ENCODE data around the gene SMCO4. TPM values are rescaled to one million over a fixed set of nuclear protein-coding genes. Genes with fewer than 3 reads are reported as not detected.
A peak's percentile ranks its signal among the peaks of the same experiment; 100 is the strongest.
"Not testable (repeated sequence)": the region's sequence is repeated elsewhere in the genome, so short reads cannot be mapped to it uniquely, and the experiment has no call there.

Gene SMCO4
- total and polyA plus RNA-seq, 2 donors: 11.7 to 34.3 TPM

GRCh38 chr11:93480756-93481155 lies 62.4 kb downstream of the SMCO4 start:
- Histone ChIP-seq H3K4me3 (ENCODE audit: low read depth, low read length) (no peak overlapping the region), H3K27ac (ENCODE audit: low read depth) (no peak overlapping the region), H3K4me1 (ENCODE audit: insufficient read depth) (no peaks in the 10 kb centered on the region), H3K36me3 (ENCODE audit: insufficient read depth) (no peaks in the 10 kb centered on the region)
- no peak for DNase-seq (ENCODE audit: extremely low spot score)
- WGBS: 86% methylated on average over 1 of the region's 1 CpG

GRCh38 chr11:93480256-93480655 lies 62.9 kb downstream of the SMCO4 start:
- no peaks in the 10 kb centered on the region for H3K4me1 ChIP-seq (ENCODE audit: insufficient read depth)
- WGBS: 98% methylated on average over 6 of the region's 6 CpGs
- DNase-seq (ENCODE audit: extremely low spot score): no peak
- H3K36me3 ChIP-seq (ENCODE audit: insufficient read depth): no peaks in the 10 kb centered on the region
- H3K27ac ChIP-seq (ENCODE audit: low read depth): no peak overlapping the region
- no peak overlapping the region for H3K4me3 ChIP-seq (ENCODE audit: low read depth, low read length)

- DNase-seq (ENCODE audit: extremely low spot score): no peak
- Histone ChIP-seq H3K4me3 (ENCODE audit: low read depth, low read length) (no peak overlapping the region), H3K36me3 (ENCODE audit: insufficient read depth) (no peaks in the 10 kb centered on the region), H3K4me1 (ENCODE audit: insufficient read depth) (no peaks in the 10 kb centered on the region), H3K27ac (ENCODE audit: low read depth) (no peak overlapping the region)
- 98% methylated on average over 19 of the region's 19 CpGs for WGBS
These were observed 64.3 kb downstream of the SMCO4 start for GRCh38 chr11:93478841-93479240.

GRCh38 chr11:93477684-93478234 lies 65.4 kb downstream of the SMCO4 start:
- no peak for DNase-seq (ENCODE audit: extremely low spot score)
- 68% methylated on average over 11 of the region's 11 CpGs for WGBS
- H3K4me3 ChIP-seq (ENCODE audit: low read depth, low read length): no peak overlapping the region
- H3K27ac ChIP-seq (ENCODE audit: low read depth): no peak overlapping the region
- H3K4me1 ChIP-seq (ENCODE audit: insufficient read depth): no peaks in the 10 kb centered on the region
- H3K36me3 ChIP-seq (ENCODE audit: insufficient read depth): no peaks in the 10 kb centered on the region

GRCh38 chr11:93476796-93477195 lies 66.4 kb downstream of the SMCO4 start:
- no peak for DNase-seq (ENCODE audit: extremely low spot score)
- H3K4me1 ChIP-seq (ENCODE audit: insufficient read depth): no peaks in the 10 kb centered on the region
- 54% methylated on average over 3 of the region's 3 CpGs for WGBS
- H3K27ac ChIP-seq (ENCODE audit: low read depth): no peak overlapping the region
- H3K36me3 ChIP-seq (ENCODE audit: insufficient read depth): no peaks in the 10 kb centered on the region
- H3K4me3 ChIP-seq (ENCODE audit: low read depth, low read length): no peak overlapping the region

- no peak overlapping the region for H3K27ac ChIP-seq (ENCODE audit: low read depth)
- no peak for DNase-seq (ENCODE audit: extremely low spot score)
- no peaks in the 10 kb centered on the region for H3K4me1 ChIP-seq (ENCODE audit: insufficient read depth)
- no peak overlapping the region for H3K4me3 ChIP-seq (ENCODE audit: low read depth, low read length)
- WGBS: 100% methylated on average over 1 of the region's 1 CpG
- H3K36me3 ChIP-seq (ENCODE audit: insufficient read depth): no peaks in the 10 kb centered on the region
These were observed 69.1 kb downstream of the SMCO4 start for GRCh38 chr11:93474123-93474522.

- H3K4me1 ChIP-seq (ENCODE audit: insufficient read depth): no peaks in the 10 kb centered on the region
- WGBS: 56% methylated on average over 5 of the region's 5 CpGs
- DNase-seq (ENCODE audit: extremely low spot score): no peak
These were observed 74.9 kb downstream of the SMCO4 start for GRCh38 chr11:93468290-93468689.

GRCh38 chr11:93467054-93467453 lies 76.1 kb downstream of the SMCO4 start:
- DNase-seq (ENCODE audit: extremely low spot score): no peak
- WGBS: 93% methylated on average over 4 of the region's 4 CpGs
- no peaks in the 10 kb centered on the region for H3K36me3 ChIP-seq (ENCODE audit: insufficient read depth)
- H3K4me3 ChIP-seq (ENCODE audit: low read depth, low read length): no peak overlapping the region
- no peaks in the 10 kb centered on the region for H3K4me1 ChIP-seq (ENCODE audit: insufficient read depth)
- no peak overlapping the region for H3K27ac ChIP-seq (ENCODE audit: low read depth)

More at GRCh38 chr11:93468290-93468689, 74.9 kb downstream of the SMCO4 start:
- H3K4me3 ChIP-seq (ENCODE audit: low read depth, low read length): no peak overlapping the region
- no peak overlapping the region for H3K27ac ChIP-seq (ENCODE audit: low read depth)
- H3K36me3 ChIP-seq (ENCODE audit: insufficient read depth): no peaks in the 10 kb centered on the region

GRCh38 chr11:93464927-93465540 lies 78.2 kb downstream of the SMCO4 start:
- WGBS: 46% methylated on average over 3 of the region's 3 CpGs
- no peak overlapping the region for H3K27ac ChIP-seq (ENCODE audit: low read depth)
- DNase-seq (ENCODE audit: extremely low spot score): no peak

GRCh38 chr11:93463666-93464065 lies 79.5 kb downstream of the SMCO4 start:
- not testable (repeated sequence) for H3K4me1 ChIP-seq (ENCODE audit: insufficient read depth); H3K36me3 ChIP-seq (ENCODE audit: insufficient read depth); DNase-seq (ENCODE audit: extremely low spot score); H3K27ac ChIP-seq (ENCODE audit: low read depth); H3K4me3 ChIP-seq (ENCODE audit: low read depth, low read length)
- WGBS: 96% methylated on average over 4 of the region's 4 CpGs

More at GRCh38 chr11:93464927-93465540, 78.2 kb downstream of the SMCO4 start:
- Histone ChIP-seq H3K4me1 (ENCODE audit: insufficient read depth) (no peaks in the 10 kb centered on the region), H3K36me3 (ENCODE audit: insufficient read depth) (no peaks in the 10 kb centered on the region), H3K4me3 (ENCODE audit: low read depth, low read length) (no peak overlapping the region)

GRCh38 chr11:93458286-93458685 lies 84.9 kb downstream of the SMCO4 start:
- no peak for DNase-seq (ENCODE audit: extremely low spot score)
- no peaks in the 10 kb centered on the region for H3K4me1 ChIP-seq (ENCODE audit: insufficient read depth)
- no peak overlapping the region for H3K4me3 ChIP-seq (ENCODE audit: low read depth, low read length)
- WGBS: 90% methylated on average over 9 of the region's 9 CpGs
- no peaks in the 10 kb centered on the region for H3K36me3 ChIP-seq (ENCODE audit: insufficient read depth)
- H3K27ac ChIP-seq (ENCODE audit: low read depth): no peak overlapping the region

- H3K27ac ChIP-seq (ENCODE audit: low read depth): no peak overlapping the region
- WGBS: 72% methylated on average over 8 of the region's 8 CpGs
- H3K36me3 ChIP-seq (ENCODE audit: insufficient read depth): no peaks in the 10 kb centered on the region
- no peaks in the 10 kb centered on the region for H3K4me1 ChIP-seq (ENCODE audit: insufficient read depth)
- H3K4me3 ChIP-seq (ENCODE audit: low read depth, low read length): no peak overlapping the region
- DNase-seq (ENCODE audit: extremely low spot score): peak; percentile 13
These were observed 98.5 kb downstream of the SMCO4 start for GRCh38 chr11:93444617-93445073.

GRCh38 chr11:93443232-93443631 lies 100.0 kb downstream of the SMCO4 start:
- not testable (repeated sequence) for H3K4me1 ChIP-seq (ENCODE audit: insufficient read depth)
- WGBS: 93% methylated on average over 2 of the region's 2 CpGs

GRCh38 chr11:93432247-93432646 lies 110.9 kb downstream of the SMCO4 start:
- no peaks in the 10 kb centered on the region for H3K36me3 ChIP-seq (ENCODE audit: insufficient read depth)
- no peak overlapping the region for H3K4me3 ChIP-seq (ENCODE audit: low read depth, low read length)
- no peak overlapping the region for H3K27ac ChIP-seq (ENCODE audit: low read depth)
- no peak for DNase-seq (ENCODE audit: extremely low spot score)
- WGBS: 81% methylated on average over 3 of the region's 3 CpGs
- no peaks in the 10 kb centered on the region for H3K4me1 ChIP-seq (ENCODE audit: insufficient read depth)

More at GRCh38 chr11:93443232-93443631, 100.0 kb downstream of the SMCO4 start:
- H3K27ac ChIP-seq (ENCODE audit: low read depth); H3K4me3 ChIP-seq (ENCODE audit: low read depth, low read length); H3K36me3 ChIP-seq (ENCODE audit: insufficient read depth); DNase-seq (ENCODE audit: extremely low spot score): not testable (repeated sequence)
